GM21447 (cell line): Measurements from ENCODE around the gene PLK3.

Experiments
- ATAC-seq: cut with Tn5 transposase; IDR thresholded peaks from one replicate; pipeline ENCODE4 v1.9.1; 2021; ENCODE audit not compliant: unreplicated experiment

The PLK3 gene

GRCh38 chr1:44853201-44853600 is 53.0 kb downstream of the PLK3 start:
- no peak for ATAC-seq

DNA sequence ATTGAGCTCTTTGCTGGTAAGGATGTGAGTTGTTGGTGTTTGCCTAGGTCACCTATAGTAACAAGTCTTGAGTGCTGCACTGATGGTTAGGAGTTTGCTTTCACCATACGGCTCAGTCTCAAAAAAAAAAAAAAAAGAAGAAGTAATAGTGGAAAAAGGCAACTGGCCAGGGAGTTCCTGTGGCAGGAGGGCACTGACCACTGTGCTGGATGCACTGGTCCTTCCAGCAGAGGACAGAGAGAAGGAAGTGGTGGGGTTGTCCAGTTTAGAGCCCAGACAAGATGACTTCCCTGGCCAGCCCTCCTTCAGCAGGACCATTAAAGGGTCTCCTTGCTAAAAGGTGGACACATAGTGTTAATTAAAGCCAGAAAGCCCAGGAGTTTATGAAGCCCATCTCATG is 54.8 kb downstream of the PLK3 start:
- ATAC-seq, result no peak
